HPDE6-E6E7 (cell line): Measurements from ENCODE around the gene DEXI.
"Not testable (repeated sequence)": the region's sequence is repeated elsewhere in the genome, so short reads cannot be mapped to it uniquely, and the experiment has no call there.

ENCODE experiments used
- DNase-seq: peaks from one replicate; pipeline ENCODE4 v3.0.0; 2011; ENCODE audit warnings: missing footprints; ENCODE audit errors: extremely low spot score

Gene DEXI

DNA sequence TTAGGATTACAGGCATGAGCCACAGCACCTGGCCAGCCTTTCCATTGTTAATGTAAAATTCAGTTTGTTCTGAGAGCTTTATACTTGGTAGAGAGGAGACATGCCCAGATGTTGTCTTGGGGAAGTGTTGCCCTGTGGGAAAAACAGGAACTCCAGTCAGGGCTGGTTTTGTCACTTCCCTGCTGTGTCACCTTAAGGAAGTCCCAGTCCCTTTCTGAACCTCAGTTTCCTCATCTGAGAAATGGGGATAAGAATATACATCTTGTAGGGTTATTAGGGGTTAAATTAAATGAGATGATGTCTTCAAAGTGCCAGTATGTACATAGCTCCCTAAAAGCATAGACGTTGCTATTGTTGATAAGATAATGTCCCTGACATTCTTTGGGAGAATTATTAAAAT is 27.3 kb upstream of the DEXI start:
- DNase-seq: no peak

DNA sequence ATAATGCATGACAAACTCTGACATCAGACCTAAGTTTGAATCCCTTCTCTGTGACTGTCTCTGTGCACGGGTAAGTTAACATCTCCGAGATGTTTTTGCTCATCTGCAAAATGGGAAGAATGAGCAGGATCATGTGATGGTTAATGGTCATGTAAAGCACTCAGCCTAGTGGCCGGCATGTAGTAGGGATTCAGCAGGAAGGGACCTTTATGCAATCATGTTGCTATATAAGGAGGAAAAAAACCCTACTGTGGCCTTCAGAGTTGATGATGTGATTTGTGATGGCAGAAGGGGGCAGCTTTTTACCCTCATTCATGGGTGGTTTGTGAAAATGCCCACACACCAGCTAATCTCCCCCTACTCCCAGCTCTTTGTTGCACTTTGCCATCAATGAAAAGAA is 26.2 kb upstream of the DEXI start:
- no peak for DNase-seq

GRCh38 chr16:10967986-10968385 is 25.7 kb upstream of the DEXI start:
- no peak for DNase-seq

- not testable (repeated sequence) for DNase-seq
Observed at GRCh38 chr16:10966559-10966958, 24.3 kb upstream of the DEXI start.

DNA sequence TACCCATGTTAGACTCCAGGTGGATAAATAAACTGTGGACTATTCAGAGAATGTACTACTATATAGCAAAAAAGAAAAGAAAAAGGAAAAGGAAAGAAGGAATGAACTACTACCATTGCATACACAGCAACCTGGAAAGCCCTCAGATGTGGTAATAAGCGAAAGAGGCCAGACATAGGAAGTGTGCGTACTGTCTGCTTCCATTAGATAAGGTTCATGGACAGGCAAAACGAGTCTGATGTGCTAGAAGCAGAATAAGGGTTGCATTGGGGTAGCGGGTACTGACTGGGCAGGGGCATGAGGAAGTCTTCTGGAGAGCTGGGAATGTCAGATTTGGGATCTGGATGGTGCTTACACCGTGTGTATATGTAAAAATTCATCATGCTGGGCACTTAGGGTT is 23.9 kb upstream of the DEXI start:
- no peak for DNase-seq

DNA sequence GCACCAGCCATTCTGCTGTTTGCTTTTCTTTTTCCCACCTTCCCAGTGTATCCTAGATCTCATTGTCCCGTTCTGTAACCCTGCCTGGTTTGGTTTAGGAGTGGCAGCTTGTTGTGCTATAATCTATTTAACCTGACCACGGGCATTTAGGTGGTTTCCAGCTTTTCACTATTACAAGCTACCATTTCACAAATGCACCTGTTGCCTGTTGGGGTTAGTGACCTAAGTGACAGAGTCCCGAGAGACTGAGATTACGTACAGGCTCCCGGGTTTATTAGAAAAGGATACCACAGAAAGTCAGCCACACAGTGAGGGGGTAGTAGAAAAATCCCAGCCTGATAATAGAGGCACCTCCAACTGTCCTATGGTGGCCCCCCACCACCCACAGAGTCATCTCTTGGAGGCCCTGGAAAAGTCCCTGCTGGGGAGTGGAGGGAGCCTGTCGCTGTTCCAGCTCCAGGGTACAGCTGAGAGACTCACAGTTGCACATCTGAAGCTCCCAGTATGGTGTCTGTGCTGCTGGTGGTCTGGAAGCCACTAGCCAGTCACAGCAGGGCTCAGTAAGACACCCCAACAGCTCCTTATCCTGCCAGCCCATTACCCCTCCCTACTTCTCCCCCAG is 23.3 kb upstream of the DEXI start:
- no peak for DNase-seq

DNA sequence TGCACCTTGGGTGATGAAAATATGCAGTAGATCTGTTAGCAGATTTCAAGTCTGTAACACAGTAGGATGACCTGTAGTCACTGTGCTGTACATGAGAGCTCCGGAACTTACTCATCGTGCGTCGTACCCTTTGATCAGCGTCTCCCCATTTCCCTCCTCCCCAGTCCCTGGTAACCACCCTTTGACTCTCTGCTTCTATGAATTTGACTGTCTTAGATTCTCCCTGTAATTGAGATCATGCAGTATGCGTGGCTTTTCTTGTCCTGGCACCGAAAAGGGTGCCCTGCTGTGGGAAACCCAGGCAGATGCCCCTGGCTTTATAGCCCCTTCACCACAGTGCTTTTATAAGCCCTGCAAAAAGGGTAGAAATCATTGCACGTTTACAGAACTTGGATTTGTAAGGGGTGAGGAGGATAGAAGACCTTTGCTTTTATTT is 22.6 kb upstream of the DEXI start:
- DNase-seq: no peak

- peak; percentile 83 for DNase-seq
Observed at GRCh38 chr16:10964039-10964890, 22.0 kb upstream of the DEXI start.

GRCh38 chr16:10961231-10961630 is 19.0 kb upstream of the DEXI start:
- no peak for DNase-seq

DNA sequence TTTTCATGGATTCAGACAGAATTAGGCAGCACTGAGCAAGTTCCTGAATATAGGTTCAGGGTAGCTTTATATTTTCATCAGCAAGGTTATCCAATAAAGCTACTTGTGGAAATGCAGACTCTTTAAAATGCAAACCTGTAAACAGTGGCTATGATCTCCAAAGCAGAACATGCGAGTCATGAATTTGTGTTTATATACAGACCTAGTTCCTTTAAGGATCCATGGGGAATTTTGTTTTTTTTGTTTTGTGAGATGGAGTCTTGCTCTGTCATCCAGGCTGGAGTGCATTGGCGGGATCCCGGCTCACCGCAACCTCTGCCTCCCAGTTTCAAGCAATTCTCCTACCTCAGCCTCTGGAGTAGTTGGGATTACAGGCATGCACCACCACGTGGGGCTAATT is 16.9 kb upstream of the DEXI start:
- DNase-seq: no peak

GRCh38 chr16:10957771-10958482 is 15.7 kb upstream of the DEXI start:
- DNase-seq: no peak

GRCh38 chr16:10954903-10955302 is 12.6 kb upstream of the DEXI start:
- DNase-seq: no peak

GRCh38 chr16:10951026-10951425 is 8.8 kb upstream of the DEXI start:
- no peak for DNase-seq

DNA sequence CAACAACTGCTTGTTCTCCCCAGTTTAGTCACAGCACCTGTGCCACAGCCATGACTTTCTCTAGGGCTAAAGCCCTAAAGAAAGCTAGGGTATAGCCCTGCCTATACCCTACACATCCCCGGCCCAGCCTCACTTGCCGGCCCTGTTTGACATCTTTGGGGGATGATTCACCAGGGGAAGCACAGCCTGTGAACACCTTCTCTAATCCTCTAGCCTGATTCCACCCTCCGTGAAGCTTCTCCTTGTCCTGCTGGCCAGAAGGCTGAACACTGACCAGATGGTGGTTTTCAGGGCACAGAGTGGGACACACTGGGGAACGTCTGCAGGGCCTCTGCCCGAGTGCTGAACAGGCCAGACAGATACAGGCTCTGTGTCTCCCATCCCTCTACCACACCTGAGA is 8.1 kb upstream of the DEXI start:
- DNase-seq: no peak

DNA sequence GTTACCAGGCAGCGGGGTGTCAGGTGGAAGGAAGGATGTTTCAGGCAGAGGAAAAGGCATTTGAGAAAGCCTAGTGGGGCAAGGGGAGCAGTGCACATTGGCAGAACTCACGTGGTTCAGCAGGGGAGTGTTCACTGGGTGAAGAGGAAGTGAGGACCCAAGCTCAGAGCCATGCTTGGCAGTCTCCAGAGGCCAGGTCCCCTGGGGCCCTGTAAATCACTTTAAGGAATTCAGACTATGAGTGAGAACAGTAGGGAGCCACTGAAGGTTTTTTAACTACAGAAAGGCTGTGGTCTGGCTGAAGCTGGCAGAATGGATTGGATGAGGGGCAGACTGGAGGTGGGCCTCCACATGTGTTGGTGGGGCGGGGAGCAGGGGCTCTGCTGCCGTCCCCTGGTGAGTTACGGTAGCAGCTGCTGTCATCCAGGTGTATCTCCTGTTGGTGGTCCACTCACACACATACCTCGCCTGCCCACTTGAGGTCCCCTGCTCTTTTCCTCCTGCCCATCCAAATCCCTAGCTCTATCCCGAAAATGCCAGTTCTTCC is 7.2 kb upstream of the DEXI start:
- no peak for DNase-seq

DNA sequence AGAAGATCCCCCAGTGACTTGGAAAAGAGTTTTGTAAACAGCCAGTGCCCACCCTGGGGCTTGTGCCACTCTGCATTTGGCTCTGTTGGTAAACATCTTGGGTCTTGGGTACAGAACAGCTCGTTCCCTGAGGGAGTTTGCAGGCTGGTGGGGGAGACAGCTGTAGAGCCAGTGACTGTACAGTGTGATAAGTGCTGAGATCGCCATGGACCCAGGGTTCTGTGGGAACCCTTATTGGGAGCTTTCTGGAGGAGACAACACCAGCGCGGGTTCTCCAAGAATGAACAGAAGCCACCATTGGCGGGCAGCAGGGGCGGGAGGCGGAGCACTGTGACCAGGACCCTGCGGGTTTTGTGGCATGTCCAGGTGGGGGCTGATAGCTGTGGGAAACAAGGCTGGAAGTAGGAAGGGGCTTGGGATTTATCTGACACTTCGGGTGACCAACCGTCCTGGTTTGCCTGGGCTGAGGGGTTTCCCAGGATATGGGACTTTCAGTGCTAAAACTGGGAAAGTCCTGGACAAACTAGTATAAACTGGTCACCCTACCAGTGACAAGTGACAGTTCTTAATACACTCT is 5.0 kb upstream of the DEXI start:
- no peak for DNase-seq

GRCh38 chr16:10946308-10946707 is 4.0 kb upstream of the DEXI start:
- no peak for DNase-seq

DNA sequence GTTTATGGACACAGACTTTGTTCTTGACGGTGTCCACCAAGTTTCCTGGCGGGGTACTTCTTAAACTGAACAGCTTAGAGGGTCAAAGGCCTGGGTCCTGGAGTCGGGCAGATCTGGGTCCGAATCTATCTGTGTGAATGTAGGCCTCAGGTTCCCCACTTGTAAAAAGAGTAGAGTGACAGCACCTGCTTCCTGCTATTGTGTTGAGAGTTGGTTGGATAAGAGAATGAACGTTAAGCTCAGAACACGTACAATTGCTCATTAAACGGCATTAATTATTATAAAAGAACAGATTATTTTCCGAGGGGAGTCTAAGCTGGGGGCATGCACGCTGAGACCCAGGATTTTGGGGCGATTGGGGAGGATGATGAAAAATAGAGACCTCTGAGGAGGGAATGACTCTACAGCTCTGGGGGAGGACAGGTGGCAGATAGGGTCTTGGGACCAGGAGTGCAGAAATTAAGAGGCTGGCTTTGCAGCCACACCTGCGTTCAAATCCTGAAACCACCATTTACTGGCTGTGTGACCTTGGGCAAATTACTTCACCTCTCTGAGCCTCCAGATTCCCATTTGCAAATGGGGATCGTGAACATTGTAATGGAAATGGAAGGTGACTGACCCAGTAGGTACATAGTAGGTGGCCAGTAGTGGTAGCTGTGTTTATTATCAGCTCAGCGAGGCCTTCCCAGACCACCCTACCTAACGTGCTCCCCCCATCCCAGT is 3.0 kb upstream of the DEXI start:
- no peak for DNase-seq

- DNase-seq: peak; percentile 91
Observed at GRCh38 chr16:10944249-10945064, 2.2 kb upstream of the DEXI start, which contains the start of gene CLEC16A. CLEC16A (plus strand) TSS chr16:10944564; CDS start chr16:10944718, 154 bp downstream.

GRCh38 chr16:10943064-10943353 is 741 bp upstream of the DEXI start:
- DNase-seq: no peak

DNA sequence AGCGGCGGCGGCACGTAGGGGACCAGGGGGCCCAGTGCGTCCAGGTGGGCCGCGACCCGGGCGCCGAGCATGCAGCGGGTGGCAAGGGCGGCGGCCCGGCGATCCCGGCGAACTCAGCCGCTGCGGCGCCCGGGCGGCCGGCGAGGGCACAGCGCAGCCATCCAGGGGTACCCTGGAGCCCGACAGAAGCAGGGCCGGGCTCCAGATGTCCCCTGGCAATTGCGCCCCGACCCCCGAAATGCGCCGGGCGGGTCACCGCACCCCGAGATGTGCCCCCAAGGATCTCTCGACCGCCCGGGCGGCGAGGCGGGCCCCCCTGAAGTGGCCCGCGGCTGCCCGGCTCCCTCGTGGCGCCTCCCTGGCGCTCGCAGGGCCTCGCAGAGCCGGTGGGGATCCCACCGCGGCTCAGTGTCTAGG is 325 bp downstream of the DEXI start:
- not testable (repeated sequence) for DNase-seq
